A549 (cell line): ENCODE measurements around the gene CALCOCO1. TPM values are rescaled to one million over a fixed set of nuclear protein-coding genes. Genes with fewer than 3 reads are reported as not detected.
"Not testable (repeated sequence)": the region's sequence is repeated elsewhere in the genome, so short reads cannot be mapped to it uniquely, and the experiment has no call there.

Experiments
- ATAC-seq, 2 experiments: fragments of 200-7000 bp in 1 of 2; fragments of >200 bp in 1 of 2; cut with Nextera tagmentation in 1 of 2; cut with Tn5 transposase in 1 of 2; 3 replicates each; pipeline versions ENCODE4 v1.8.0 to v1.9.1; 2018 to 2020; ENCODE audit warnings: mild to moderate bottlenecking in 1 of 2, moderate library complexity in 1 of 2
- CTCF ChIA-PET: fragments of 300-600 bp; sonication (Branson Sonifier 250); formaldehyde crosslinking; extraction: SDS; loops from one replicate; lab custom pipeline; 2021; ENCODE audit warnings: antibody characterized with exemption, inconsistent platforms; lab: Yijun Ruan, JAX
- POLR2A ChIA-PET: fragments of 350-600 bp; formaldehyde crosslinking; extraction: SDS; loops from one replicate; lab custom pipeline; 2021; ENCODE audit warnings: antibody characterized with exemption, inconsistent platforms; lab: Yijun Ruan, JAX
- DNase-seq, 2 experiments: peaks; one replicate each; pipeline versions ENCODE4 v3.0.0 to v3.0.0-alpha.2; 2011 to 2016; ENCODE audit warnings: low read depth in 1 of 2, low spot score in 1 of 2
- FAIRE-seq: peaks from 2 replicates; lab custom pipeline; 2011; peaks lifted over from hg19 to GRCh38; lab: Jason Lieb, UNC
- H3K27ac ChIP-seq, 2 experiments: fragments of >200 bp; sonication (Bioruptor Twin); formaldehyde crosslinking; 3 replicates each; pipeline ENCODE4 v1.5.1; 2016 to 2017
- H3K4me1 ChIP-seq: fragments of >200 bp; sonication (Bioruptor Twin); formaldehyde crosslinking; 3 replicates; pipeline ENCODE4 v1.6.1; 2016
- H3K4me2 ChIP-seq: fragments of >200 bp; sonication (Bioruptor Twin); formaldehyde crosslinking; 3 replicates; pipeline ENCODE4 v1.6.1; 2016
- H3K4me3 ChIP-seq: fragments of >200 bp; sonication (Bioruptor Twin); formaldehyde crosslinking; 3 replicates; pipeline ENCODE4 v1.5.1; 2016
- H3K9me3 ChIP-seq: fragments of >200 bp; sonication (Bioruptor Twin); formaldehyde crosslinking; 3 replicates; pipeline ENCODE4 v1.6.1; 2016
- BCL3 ChIP-seq: fragments of >200 bp; sonication (Bioruptor Twin); formaldehyde crosslinking; IDR thresholded peaks from 3 replicates; pipeline ENCODE4 v1.6.1; 2016
- CBX2 ChIP-seq: fragments of 200-600 bp; sonication (generic); IDR thresholded peaks from 2 replicates; pipeline ENCODE4 v1.6.1; 2016; ENCODE audit warnings: low read depth, mild to moderate bottlenecking, borderline replicate concordance
- CHD4 ChIP-seq: fragments of 200-600 bp; sonication (generic); IDR thresholded peaks from 2 replicates; pipeline ENCODE4 v1.6.1; 2016; ENCODE audit warnings: antibody characterized with exemption, mild to moderate bottlenecking, borderline replicate concordance
- EHMT2 ChIP-seq: fragments of 200-600 bp; sonication (generic); IDR thresholded peaks from 2 replicates; pipeline ENCODE4 v1.6.1; 2016; ENCODE audit warnings: antibody characterized with exemption, low read depth, mild to moderate bottlenecking, moderate library complexity
- ELK1 ChIP-seq: fragments of 150-350 bp; IDR thresholded peaks from 2 replicates; pipeline ENCODE4 v1.6.1; 2014; ENCODE audit warnings: low read depth, mild to moderate bottlenecking, low read length
- GATA3 ChIP-seq: IDR thresholded peaks from 2 replicates; pipeline ENCODE4 v1.6.1; 2012; ENCODE audit warnings: borderline replicate concordance
- HEYL ChIP-seq: fragments of 250-450 bp; sonication (Bioruptor Pico); IDR thresholded peaks from 2 replicates; pipeline ENCODE4 v1.8.0; 2021; ENCODE audit warnings: mild to moderate bottlenecking, moderate library complexity
- JUNB ChIP-seq: fragments of >200 bp; sonication (Bioruptor Twin); formaldehyde crosslinking; IDR thresholded peaks from 2 replicates; pipeline ENCODE4 v1.6.1; 2016
- MAX ChIP-seq: IDR thresholded peaks from 2 replicates; pipeline ENCODE4 v1.6.1; 2012
- MAZ ChIP-seq: fragments of 150-350 bp; IDR thresholded peaks from 2 replicates; pipeline ENCODE4 v1.6.1; 2014; ENCODE audit warnings: antibody characterized with exemption, low read depth, low read length, borderline replicate concordance
- NPAS2 ChIP-seq: fragments of 250-450 bp; sonication (Bioruptor Pico); IDR thresholded peaks from 2 replicates; pipeline ENCODE4 v1.8.0; 2022; ENCODE audit warnings: mild to moderate bottlenecking, moderate library complexity, borderline replicate concordance
- NR3C1 ChIP-seq: fragments of >200 bp; sonication (Bioruptor Twin); formaldehyde crosslinking; IDR thresholded peaks from 3 replicates; pipeline ENCODE4 v1.6.1; 2017
- POLR2A ChIP-seq: IDR thresholded peaks from 2 replicates; pipeline ENCODE4 v1.6.1; 2012; ENCODE audit warnings: mild to moderate bottlenecking, low read length
- POLR2AphosphoS2 ChIP-seq: conservative IDR thresholded peaks from 2 replicates; pipeline ENCODE4 v1.6.1; 2012; ENCODE audit warnings: low read length, improper control_type of control experiment, inconsistent platforms
- RNF2 ChIP-seq: fragments of 200-600 bp; sonication (generic); IDR thresholded peaks from 2 replicates; pipeline ENCODE4 v1.6.1; 2016; ENCODE audit warnings: low read depth, mild to moderate bottlenecking, antibody characterized with exemption, moderate library complexity, borderline replicate concordance
- TFCP2L1 ChIP-seq: fragments of 250-450 bp; sonication (Bioruptor Pico); IDR thresholded peaks from 2 replicates; pipeline ENCODE4 v1.5.0; 2021; ENCODE audit warnings: mild to moderate bottlenecking
- ZNF302 ChIP-seq: fragments of 250-450 bp; sonication (Bioruptor Pico); IDR thresholded peaks from 2 replicates; pipeline ENCODE4 v1.9.0; 2021; ENCODE audit warnings: inconsistent platforms, mild to moderate bottlenecking, moderate library complexity
- WGBS: methylation state at CpG from one replicate; pipeline ENCODE4 v1.1.6; 2017; ENCODE audit errors: missing lambda C conversion rate; 5-methylcytosine and 5-hydroxymethylcytosine counted together
- polyA plus RNA-seq, 4 experiments: library from polyadenylated mRNA; depleted of rRNA in 3 of 4; stranded (reverse); fragments of >200 nt; fragmentation: RNase III in 1 of 4; extraction: RNeasy Plus Mini Kit Qiagen cat#74134 plus additional on column Dnase treatment in 1 of 4; gene quantifications; 2 replicates in 3 of 4; 3 replicates in 1 of 4; pipeline ENCODE4 v1.2.3, GENCODE V29; 2011 to 2017
- TF ChIP-seq, protein P1 (sequence below): fragments of >200 bp; sonication (Bioruptor Twin); formaldehyde crosslinking; IDR thresholded peaks from 2 replicates; pipeline ENCODE4 v1.6.1; 2016

CALCOCO1 gene
- polyA plus RNA-seq, 2 of the 4 experiments (the other 2 are of a cell fraction): 28.8 to 41.5 TPM

- DNase-seq (no peak), FAIRE-seq (no peak), ATAC-seq (no peak)
- ChIA-PET POLR2A (no interaction called here), CTCF (interaction anchor here (0.5 to 4.3 kb wide), 24 partner anchors 8 to 615 kb away, joined by 3 to 39 read pairs (median 4); partner anchors contain the start of genes HOXC10 and HOXC12)
- H3K4me1 ChIP-seq: peaks cover 7% of the 10 kb centered on the region; the same call in 2 of the 3 replicates
- 0 out of 3 replicates have a peak, but pooled peaks cover 4% of the 10 kb centered on the region for H3K9me3 ChIP-seq
- no peak for TF ChIP-seq NPAS2 (CRISPR knock-in tag)
- TF ChIP-seq RNF2: no peak
- no peak for TF ChIP-seq NR3C1
- TF ChIP-seq HEYL (CRISPR knock-in tag): no peak
- no peak for TF ChIP-seq BCL3
- no peak for TF ChIP-seq CBX2
- no peak for TF ChIP-seq GATA3
- no peak for TF ChIP-seq MAZ
- no peak for TF ChIP-seq CHD4
- TF ChIP-seq ZNF302 (CRISPR knock-in tag): no peak
- TF ChIP-seq POLR2AphosphoS2: no peak
- TF ChIP-seq JUNB: no peak
- no peak overlapping the region for H3K4me3 ChIP-seq
- H3K27ac ChIP-seq: no peak overlapping the region
- no peak overlapping the region for H3K4me2 ChIP-seq
- 50% methylated on average over 4 of the region's 4 CpGs for WGBS
Measured at GRCh38 chr12:53764615-53765014, 37.4 kb upstream of the CALCOCO1 start.

DNA sequence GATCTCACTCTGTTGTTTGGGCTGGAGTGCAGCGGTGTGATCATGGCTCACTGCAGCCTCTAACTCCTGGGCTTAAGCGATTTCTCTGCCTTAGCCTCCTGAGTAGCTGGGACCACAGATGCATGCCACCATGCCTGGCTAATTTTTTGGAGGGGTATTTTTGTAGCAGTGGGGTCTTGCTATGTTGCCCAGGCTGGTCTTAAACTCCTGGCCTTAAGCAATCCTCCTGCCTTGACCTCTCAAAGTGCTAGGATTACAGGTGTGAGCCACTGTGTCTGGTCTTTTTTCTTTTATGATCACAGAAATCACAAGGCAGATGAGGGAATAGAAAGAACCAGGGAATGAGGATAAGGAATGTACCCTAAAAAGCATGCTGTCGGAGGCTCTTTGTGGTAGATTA, 35.5 kb upstream of the CALCOCO1 start:
- H3K4me3 ChIP-seq, FAIRE-seq, H3K9me3 ChIP-seq, ATAC-seq, H3K4me2 ChIP-seq, H3K27ac ChIP-seq, DNase-seq, POLR2A ChIA-PET, H3K4me1 ChIP-seq: not testable (repeated sequence)
- CTCF ChIA-PET: interaction anchor here (0.6 kb wide), 1 partner anchor 383 kb away, joined by 3 read pairs; no protein-coding TSS in a partner anchor
- 67% methylated on average over 3 of the region's 3 CpGs for WGBS

- CTCF ChIA-PET: interaction anchor here (1.0 to 12.9 kb wide), 6 partner anchors 9 to 227 kb away, joined by 3 to 199 read pairs (median 6); partner anchors contain the start of gene HOXC10
- Histone ChIP-seq H3K4me1 (peaks cover 7% of the 10 kb centered on the region; the same call in 1 of the 3 replicates), H3K27ac (no peak overlapping the region), H3K4me3 (no peak overlapping the region), H3K4me2 (no peak overlapping the region), H3K9me3 (0 out of 3 replicates have a peak, but pooled peaks cover 4% of the 10 kb centered on the region)
- FAIRE-seq (no peak), ATAC-seq (no peak), DNase-seq (no peak)
- POLR2A ChIA-PET: no interaction called here
- no peak for TF ChIP-seq TFCP2L1 (CRISPR knock-in tag)
- TF ChIP-seq GATA3: no peak
- TF ChIP-seq, protein P1, sequence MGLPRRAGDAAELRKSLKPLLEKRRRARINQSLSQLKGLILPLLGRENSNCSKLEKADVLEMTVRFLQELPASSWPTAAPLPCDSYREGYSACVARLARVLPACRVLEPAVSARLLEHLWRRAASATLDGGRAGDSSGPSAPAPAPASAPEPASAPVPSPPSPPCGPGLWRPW: no peak
- TF ChIP-seq ELK1: no peak
- no peak for TF ChIP-seq JUNB
- TF ChIP-seq POLR2A: no peak
- no peak for TF ChIP-seq EHMT2
- no peak for TF ChIP-seq MAX
Measured at GRCh38 chr12:53761306-53761705, 34.1 kb upstream of the CALCOCO1 start.
